Activated gamma-delta T cell (primary cell): ENCODE data around the gene MLLT6.

ENCODE experiments used
- DNase-seq: peaks from one replicate; lab custom pipeline; 2025; lab: John Stamatoyannopoulos, UW

The MLLT6 gene

DNA sequence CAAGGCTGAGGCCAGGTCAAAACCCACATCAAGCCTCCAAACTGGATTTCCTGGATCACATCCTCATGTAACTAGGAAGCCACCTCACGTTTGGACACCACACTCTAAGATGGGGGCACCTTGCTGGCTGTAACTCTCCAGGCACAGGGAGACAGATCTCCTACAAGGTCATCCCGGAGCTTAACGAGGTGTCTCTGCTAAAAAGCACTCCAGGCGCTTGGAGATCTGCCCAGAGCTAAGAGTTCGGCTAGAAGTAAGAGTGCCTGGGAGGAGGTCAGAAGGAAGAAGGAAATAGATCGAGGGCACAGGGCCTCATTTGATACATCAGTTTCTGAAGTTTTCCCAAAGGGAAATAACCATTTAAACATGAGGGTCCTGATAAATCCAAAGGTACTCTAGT is 63.3 kb downstream of the MLLT6 start:
- DNase-seq, result no peak

- DNase-seq, result no peak
Observed at GRCh38 chr17:38773258-38773657, 68.2 kb downstream of the MLLT6 start.

- DNase-seq, result no peak
Observed at GRCh38 chr17:38777641-38778250, 72.7 kb downstream of the MLLT6 start.
